ENCODE data around the gene SLC27A5. TPM values are rescaled to one million over a fixed set of nuclear protein-coding genes. Genes with fewer than 3 reads are reported as not detected.

SLC27A5 gene
- total and polyA plus RNA-seq, 2 of the 13 experiments (the other 11 are each of a cell fraction or from before 2014, with no cell fraction given): 30.3 to 40.2 TPM

- peak overlapping the region; percentile 78 to 94 (median 90) for H3K4me3 ChIP-seq (replicated peaks in 1 of 3; ENCODE audit: insufficient read depth in 1 of 3, low read depth in 2 of 3, low read length in 3 of 3)
- H3K4me2 ChIP-seq (ENCODE audit: low read depth, low read length): peak overlapping the region; percentile 93
- intact Hi-C loops (cut with micrococcal nuclease; ENCODE audit: unreplicated experiment): loop anchor here (2.0 to 5.0 kb wide), 3 partner anchors 20 to 192 kb away; partner anchors contain the start of genes ZNF324 and ZSCAN22
- H3K4me1 ChIP-seq (ENCODE audit: insufficient read depth, low read length): peaks cover 31% of the 10 kb centered on the region
- H3K27ac ChIP-seq (ENCODE audit: extremely low read length, insufficient read depth, low read length): peak overlapping the region; percentile 88
- peak overlapping the region; percentile 89 for H3K9ac ChIP-seq (ENCODE audit: insufficient read depth, low read depth, low read length)
- in situ Hi-C loops (cut with HindIII; ENCODE audit: extremely low pct_ligation_motif_present, low pct_unique_long_range_greater_than_20kb): no loop called here
- peaks cover 25% of the 10 kb centered on the region for H3K79me2 ChIP-seq (ENCODE audit: insufficient read depth, low read length)
- POLR2A ChIA-PET: interaction anchor here (0.8 to 4.1 kb wide), 11 partner anchors 8 to 193 kb away, joined by 3 to 59 read pairs (median 14); partner anchors contain the start of genes CHMP2A, SLC27A5, TRIM28 and UBE2M
- H3K9me3 ChIP-seq (ENCODE audit: low read length): no peaks in the 10 kb centered on the region
- H3K36me3 ChIP-seq (replicated peaks in 1 of 2; ENCODE audit: control insufficient read depth in 1 of 2, insufficient read depth in 2 of 2, low read length in 2 of 2): peaks cover 5 to 6% of the 10 kb centered on the region in 2 experiments; a peak in 4 of 5 replicates
- no peaks in the 10 kb centered on the region; a peak in 1 of 5 replicates for H3K27me3 ChIP-seq (ENCODE audit: control insufficient read depth in 1 of 2, insufficient read depth in 2 of 2, low read length in 2 of 2)
- 2% methylated on average over 9 of the region's 14 CpGs for WGBS (ENCODE audit: low lambda C conversion rate)
- DNase-seq (ENCODE audit: low spot score) (peak; percentile 73), ATAC-seq (peak; percentile 73), FAIRE-seq (peak; percentile 54)
- CTCF ChIA-PET (ENCODE audit: low intra/inter-chr PET ratio, low total read pairs): no interaction called here
- H2AFZ ChIP-seq (ENCODE audit: low read length): no peak overlapping the region
- no peaks in the 10 kb centered on the region for H4K20me1 ChIP-seq (ENCODE audit: insufficient read depth, low read length)
- BruUV-seq (replicated peaks): no TSS peak
- TF ChIP-seq ZBED4 (CRISPR knock-in tag; IDR thresholded peaks at IDR 0.05; ENCODE audit: borderline replicate concordance) (no peak), ZNF292 (CRISPR knock-in tag; IDR thresholded peaks at IDR 0.05; ENCODE audit: borderline replicate concordance, low read depth) (no peak), ZNF263 (CRISPR knock-in tag; IDR thresholded peaks at IDR 0.05) (peak; percentile 15; the same call in 1 of the 2 replicates), ELF1 (CRISPR knock-in tag; IDR thresholded peaks at IDR 0.05) (no peak), ELF3 (CRISPR knock-in tag; IDR thresholded peaks at IDR 0.05) (no peak), ZNF597 (CRISPR knock-in tag; IDR thresholded peaks at IDR 0.05) (no peak), ZNF468 (CRISPR knock-in tag; IDR thresholded peaks at IDR 0.05) (peak; percentile 19; the same call in 1 of the 2 replicates), MAZ (IDR thresholded peaks at IDR 0.05; ENCODE audit: borderline replicate concordance, low read depth, low read length) (no peak), MAZ (CRISPR knock-in tag; IDR thresholded peaks at IDR 0.05; ENCODE audit: low read depth) (no peak), NKX3-1 (CRISPR knock-in tag; IDR thresholded peaks at IDR 0.05) (peak; percentile 69; the same call in 1 of the 2 replicates), HNF4A (CRISPR knock-in tag; IDR thresholded peaks at IDR 0.05) (no peak), ZMYM2 (CRISPR knock-in tag; IDR thresholded peaks at IDR 0.05) (0 out of 2 replicates have a peak, but pooled peaks have one; percentile 23), ZBTB33 (CRISPR knock-in tag; IDR thresholded peaks at IDR 0.05) (peak; percentile 26; the same call in 1 of the 2 replicates), HMGXB4 (CRISPR knock-in tag; IDR thresholded peaks at IDR 0.05; ENCODE audit: borderline replicate concordance in 1 of 2, low read depth in 1 of 2) (peak in 1 of 2 experiments; percentile 69; a peak in 1 of 4 replicates), DMAP1 (CRISPR knock-in tag; IDR thresholded peaks at IDR 0.05) (no peak)
Measured at GRCh38 chr19:58519087-58519354, 7.2 kb upstream of the SLC27A5 start.

Measured in HepG2 (cell line).